Pons (tissue), 1 donor: ENCODE measurements around the gene AZI2.

Experiments
- DNase-seq: peaks from one replicate; pipeline ENCODE4 v3.0.0-alpha.2; 2016; ENCODE audit warnings: low spot score

Gene AZI2, protein sequence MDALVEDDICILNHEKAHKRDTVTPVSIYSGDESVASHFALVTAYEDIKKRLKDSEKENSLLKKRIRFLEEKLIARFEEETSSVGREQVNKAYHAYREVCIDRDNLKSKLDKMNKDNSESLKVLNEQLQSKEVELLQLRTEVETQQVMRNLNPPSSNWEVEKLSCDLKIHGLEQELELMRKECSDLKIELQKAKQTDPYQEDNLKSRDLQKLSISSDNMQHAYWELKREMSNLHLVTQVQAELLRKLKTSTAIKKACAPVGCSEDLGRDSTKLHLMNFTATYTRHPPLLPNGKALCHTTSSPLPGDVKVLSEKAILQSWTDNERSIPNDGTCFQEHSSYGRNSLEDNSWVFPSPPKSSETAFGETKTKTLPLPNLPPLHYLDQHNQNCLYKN

DNA sequence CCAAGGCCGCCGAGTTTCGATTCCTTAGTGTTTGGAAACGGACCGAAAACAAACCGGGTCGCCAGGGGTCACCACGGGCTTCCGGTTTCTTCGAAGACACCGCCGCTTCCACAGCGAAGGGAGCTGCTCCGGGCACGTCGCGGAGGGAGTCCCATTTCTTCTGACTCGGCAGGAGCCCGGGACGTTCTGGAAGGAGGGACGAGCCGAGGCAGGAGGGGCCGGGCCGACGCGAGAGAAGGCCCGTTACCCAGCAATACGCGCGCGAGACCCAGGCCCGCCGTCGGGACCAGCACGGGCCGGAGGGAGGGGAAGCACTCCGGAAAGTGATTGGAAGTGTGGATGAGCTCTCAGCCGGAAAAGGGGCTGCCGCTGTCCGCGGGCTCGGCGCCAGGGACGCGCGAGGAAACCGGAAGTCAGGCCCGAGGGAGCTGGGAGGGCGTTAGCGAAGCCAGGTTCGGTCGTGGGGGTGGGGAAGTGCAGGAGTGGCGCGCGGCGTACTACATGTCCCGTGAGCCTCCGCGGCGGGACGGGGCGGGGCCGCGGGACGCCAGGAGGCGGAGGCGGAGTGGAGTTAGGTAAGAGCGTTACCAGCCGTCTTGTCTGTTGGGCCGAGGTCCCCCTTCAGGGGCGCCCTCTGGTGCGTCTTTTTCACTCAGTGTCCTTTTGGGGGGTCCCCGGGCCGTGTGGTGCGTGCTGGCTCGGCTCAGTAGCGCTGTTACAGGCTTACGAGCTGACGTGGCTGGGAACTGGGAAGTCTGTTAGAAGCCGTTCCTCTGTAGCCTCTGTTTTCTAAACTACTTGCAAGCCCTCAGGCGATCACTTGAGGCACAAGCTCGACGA, at the start of gene AZI2, which contains the start of gene ZCWPW2:
Gene AZI2, minus strand, starts transcription at position 196 of the 840 bp plus-strand sequence. CDS start 8,207 bp downstream, outside the sequence.
Gene ZCWPW2, plus strand, starts transcription at position 93 of the 840 bp plus-strand sequence. CDS start 64,348 bp downstream, outside the sequence.
- peak; percentile 92 for DNase-seq

DNA sequence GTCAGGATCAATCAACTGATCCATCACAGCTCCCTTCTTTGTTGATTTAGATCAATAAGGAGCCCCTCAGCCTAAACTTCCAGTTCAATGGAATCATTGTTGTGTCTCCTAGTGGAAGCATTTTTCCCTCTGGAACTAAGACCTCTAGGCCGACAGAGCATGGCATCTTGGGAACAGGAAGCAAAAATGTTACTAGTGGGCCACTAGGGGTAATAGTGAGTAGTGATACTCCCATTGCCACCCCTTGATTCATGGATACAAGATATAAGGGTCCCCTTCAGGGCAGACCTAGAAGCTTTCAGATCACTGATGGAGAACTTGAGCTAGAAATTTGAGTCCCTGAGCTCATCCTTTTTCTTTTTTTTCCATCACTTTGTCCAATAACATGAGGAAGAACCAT, 40.4 kb upstream of the AZI2 start:
- no peak for DNase-seq

DNA sequence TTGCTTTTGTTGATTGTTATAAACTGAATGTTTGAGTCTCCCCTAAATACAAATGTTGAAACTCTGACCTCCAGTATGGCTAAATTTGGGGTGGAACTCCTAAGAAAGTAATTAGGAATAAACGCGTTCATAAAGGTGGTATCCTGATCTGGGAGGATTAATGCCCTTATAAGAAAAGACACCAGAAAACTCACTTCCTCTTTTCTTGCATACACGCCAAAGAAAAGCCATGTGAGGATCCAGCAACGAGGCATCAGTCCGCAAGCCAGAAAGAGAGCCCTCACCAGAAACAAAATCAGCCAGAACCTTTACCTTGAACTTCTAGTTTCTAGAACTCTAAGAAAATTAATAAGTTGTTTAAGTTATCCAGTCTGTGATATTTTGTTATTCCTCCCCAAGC, 37.4 kb upstream of the AZI2 start:
- no peak for DNase-seq

DNA sequence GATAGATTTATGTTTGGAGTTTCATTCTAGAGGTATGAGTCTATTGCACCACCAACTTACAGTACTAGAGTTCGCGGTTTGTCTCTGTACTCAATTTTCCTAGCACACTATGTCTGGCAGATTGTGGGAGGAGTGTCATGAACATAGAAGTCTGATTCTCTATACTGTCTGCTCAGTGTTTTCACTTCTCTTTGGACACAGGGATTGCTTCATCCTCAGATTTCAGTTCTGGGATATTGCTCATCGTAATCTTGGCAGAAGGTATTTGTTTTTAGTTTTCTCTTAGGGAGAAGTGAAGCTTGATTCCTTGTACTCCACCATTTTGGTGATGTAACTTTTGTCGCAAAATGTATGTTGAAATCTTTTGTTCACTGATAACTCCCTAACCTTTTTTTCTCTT, 27.8 kb upstream of the AZI2 start:
- peak; percentile 7 for DNase-seq

DNA sequence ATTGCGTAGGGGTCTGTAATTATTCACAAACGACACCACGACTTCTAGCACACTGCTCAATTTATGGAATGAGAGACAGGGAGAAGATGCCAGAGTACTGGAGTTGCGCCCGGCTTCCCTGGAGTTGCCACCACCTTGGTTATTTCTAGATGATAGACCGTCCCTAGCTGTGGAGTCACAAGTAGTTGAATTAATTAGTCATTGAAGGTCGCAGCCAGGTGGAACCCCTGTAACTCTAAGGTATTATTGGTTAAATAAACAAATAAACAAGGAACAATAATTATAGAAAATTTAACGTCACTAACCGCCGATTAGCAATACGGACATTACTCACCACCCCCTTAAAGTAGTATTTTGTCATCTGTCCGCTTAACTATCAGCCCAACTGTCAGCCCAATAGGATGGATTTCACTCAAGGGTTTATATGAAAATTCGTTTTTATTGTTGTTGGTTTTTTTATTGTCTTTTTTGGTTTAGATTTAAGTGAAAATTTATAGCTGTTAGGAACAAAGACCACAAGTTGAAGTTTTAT, 911 bp upstream of the AZI2 start:
- no peak for DNase-seq

DNA sequence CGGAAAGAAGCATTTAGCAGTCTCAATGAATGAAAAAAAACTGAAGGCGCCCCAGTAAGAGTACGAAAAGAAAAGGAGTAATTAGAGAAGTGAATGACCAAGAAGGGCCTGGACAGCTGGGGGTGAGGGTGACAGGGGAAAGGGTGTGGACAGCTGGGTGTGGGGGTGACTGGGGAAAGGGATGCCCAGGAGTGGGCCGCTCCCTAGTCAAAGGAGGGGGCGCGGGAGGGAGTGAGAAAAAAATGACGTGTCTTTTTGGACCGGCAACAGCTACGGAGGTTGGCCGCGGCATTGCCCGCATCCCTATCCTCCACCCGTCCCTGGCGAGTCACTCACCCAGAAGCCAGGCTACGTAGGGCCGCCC, 377 bp downstream of the AZI2 start:
- no peak for DNase-seq

DNA sequence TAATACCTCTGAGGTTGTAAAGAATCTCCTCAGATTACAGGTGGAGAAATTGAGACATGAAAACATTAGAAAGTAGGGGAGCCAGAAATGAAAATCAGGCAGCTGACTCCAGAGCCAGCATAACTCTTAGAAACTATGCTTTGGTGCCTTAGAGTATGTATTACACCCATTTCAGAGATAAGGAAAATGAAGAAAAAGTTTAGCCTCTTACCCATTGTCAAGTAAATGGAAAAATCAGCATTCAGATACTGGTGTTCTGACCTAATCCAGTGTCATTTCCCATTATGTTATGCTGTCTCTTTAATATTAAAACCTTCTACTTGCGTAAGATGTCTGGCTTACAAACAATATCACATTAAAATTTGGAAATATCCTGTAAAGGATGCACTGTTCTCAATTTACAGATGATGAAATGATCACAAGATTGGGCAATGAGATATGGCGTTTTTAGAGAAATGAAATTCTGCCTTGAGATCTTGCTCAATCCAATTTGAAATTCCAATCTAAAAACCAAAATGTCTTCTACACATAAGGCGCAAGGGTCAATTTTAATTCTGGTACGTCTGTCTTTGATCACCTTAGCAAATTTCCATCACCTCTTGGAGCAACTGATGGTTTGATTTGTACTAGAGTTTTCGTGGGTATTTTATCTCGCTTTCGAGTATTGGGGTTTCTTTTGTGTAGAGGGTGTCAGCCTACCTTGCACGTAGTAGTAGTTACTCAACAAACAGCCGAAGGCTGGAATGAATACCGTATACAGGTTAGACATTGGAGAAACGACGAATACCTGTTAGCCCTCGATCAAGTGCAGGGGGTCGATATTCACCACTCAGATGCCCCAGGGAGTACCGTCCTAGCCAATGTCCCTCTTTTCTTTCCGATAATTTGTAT, 1.0 kb downstream of the AZI2 start:
- DNase-seq: peak; percentile 22

DNA sequence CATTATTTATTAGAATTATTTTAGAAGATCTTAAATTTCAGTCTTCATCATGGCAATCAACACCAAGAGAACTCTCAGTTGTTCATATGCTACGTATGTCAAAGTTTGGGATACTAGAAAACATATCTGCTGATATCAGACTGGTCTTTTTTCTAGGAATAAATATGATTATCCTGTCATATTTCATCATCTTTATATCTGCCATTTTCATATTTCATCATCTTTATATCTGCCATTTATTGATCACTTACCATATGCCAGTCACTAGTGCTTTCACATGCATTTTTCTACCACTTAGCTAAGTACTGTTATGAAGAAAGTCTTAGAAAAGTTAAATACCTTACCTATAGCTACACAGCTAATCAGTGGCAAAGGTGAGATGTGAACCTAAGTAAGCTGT, 2.9 kb downstream of the AZI2 start:
- DNase-seq: no peak

DNA sequence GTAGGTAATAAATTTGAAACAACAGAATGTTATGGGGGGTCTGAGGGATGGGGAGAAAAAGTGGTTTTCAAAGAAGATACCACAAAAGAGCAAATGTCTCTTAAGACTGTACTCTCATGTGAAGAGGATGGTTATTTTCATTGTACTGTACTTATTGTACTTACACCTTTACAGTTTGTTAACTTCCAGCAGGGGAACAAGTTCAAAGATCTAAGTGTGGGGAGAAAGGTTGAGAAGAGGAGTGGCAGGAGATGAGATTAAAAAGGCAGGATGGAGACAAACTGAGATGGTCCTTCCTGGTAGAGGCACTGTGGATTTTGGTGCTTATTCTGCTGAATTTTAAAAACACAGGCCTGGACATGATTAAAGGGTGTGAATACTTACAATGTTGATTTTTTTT, 5.5 kb downstream of the AZI2 start:
- DNase-seq: no peak

DNA sequence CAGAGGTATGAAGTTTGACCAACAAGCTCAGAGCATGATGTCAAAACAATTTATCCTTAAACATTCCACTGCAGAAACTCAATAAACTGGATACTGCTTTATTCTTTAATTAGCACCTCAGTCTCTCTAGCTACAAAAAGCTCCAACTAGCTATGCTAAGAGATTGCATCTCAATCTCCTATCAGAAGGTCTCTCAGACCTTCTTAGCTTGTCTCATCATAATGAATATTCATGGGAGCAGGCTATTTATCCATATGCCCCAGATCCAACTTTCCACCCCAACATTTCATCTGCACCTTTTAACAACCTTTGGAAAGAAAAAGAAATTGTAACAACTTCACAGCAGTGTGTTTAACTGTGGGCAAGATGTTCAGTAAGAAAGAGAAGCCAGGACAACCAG, 11.4 kb downstream of the AZI2 start:
- DNase-seq: no peak

DNA sequence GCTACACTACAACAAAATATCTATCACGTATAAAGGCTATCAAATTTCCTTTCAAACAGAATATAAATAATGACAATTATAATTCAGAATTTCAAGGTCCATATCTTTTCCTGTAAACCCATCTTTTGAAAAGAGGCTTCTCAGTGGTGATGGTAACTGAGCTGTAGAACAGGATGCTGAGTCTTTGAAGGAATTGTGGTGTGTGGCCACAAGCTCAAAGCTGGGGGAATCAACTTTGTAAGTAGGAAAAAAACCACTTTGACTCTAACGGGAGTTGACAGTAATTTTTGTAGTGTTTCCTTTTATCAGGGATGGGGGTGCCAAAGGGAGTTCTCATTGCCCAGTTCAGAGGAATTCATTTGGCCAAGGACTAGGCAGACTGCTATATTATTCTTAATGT, 13.4 kb downstream of the AZI2 start:
- DNase-seq: no peak

DNA sequence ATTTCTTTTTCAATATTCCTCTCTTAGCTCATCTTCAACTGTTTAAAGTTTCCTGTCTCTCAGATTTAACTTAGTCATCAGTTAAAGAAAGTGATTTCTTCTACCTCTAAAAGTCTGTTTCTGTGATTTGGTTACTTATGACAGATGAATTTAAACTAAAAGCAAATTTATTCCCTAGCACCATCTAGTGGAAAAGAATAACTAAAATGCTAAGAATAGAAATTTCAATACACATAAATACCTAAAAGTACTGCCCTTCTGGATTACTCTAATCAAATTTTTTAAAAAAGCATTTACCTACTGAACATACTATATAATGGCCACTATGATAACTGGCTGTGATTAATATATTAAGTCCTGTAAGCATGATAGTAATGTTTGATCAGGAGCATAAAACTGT, 14.1 kb downstream of the AZI2 start:
- DNase-seq: no peak

DNA sequence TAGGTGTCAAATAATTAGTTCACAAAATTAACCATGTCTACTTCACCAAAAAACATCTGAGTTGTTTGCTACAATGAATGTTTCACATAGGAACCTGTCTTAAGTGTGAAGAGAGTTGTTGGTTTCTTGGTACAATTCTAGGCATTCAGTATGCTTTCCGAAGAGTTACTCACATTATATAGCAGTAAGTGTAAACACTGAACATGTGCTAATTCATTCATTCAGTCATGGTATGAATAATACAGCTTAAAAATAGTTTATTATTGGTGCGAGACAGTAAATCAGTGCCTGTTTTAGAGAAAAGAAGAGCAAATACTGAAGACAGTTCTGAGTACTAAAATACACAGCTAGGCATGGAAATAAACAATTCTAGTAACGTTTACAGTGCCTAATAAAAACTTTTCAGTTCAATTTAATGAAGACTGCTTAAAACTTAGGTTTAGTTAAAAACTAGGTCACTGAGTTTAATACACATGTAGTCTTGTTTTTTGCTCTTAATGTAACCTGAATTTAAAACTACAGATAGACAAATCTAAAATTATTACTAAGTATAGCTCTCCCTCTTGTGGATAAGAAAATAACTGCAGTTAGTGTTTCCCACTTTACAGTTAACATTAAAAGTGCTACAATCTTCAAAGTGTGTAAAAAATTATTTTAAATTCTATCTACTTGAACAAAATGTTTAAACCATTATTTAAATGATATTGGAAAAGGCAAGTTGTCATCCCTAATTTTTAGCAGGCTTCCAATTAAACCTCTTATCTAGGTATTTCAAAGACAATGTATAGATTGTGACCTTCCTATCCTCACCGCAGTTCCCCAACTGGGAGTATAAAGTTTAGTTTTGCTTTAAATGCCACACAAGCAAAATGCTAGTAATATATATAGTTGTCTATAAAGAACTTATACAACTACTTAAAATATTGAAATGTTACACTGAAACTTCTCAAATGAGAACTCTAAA, 20.2 kb downstream of the AZI2 start:
- DNase-seq: peak; percentile 48

DNA sequence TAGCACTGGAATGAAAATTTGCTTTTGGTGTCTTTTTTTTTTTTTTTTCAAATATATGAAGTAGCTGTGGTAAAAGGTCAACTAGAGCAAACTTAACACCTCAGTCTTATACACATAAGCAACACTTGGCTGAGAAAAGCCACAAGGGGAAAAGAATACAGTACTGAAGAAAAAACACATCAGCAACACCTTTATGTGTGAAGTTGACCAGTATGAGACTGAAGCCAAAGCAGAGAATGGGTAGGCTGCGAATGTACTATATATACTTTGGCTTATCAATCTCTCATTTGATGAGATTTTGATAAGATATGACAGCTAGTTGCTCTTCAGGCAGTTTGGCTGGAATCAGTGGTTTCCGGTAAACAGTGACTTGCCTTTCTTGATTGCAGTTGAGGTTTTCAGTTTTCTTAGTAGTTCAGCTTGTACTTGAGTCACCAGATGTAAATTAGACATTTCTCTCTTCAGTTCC, 22.1 kb downstream of the AZI2 start:
- no peak for DNase-seq

DNA sequence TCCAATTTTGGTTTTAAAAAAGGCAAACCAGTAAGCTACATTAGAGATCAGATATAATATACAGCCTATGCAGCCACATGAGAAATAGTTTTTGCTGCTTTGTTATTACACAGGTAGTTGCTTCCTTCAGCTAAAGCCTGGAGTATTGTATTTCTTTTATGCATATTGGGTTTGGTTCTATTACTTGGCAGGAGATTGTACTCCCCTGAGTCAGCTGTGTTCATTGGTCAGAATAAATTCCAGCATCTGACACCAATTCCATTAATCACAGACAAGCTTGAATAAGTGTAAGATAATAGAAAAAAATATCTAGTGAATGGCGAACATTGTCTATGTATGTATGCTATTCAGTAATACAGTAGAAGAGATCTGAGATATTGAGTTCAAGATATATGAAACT, 26.2 kb downstream of the AZI2 start:
- no peak for DNase-seq

DNA sequence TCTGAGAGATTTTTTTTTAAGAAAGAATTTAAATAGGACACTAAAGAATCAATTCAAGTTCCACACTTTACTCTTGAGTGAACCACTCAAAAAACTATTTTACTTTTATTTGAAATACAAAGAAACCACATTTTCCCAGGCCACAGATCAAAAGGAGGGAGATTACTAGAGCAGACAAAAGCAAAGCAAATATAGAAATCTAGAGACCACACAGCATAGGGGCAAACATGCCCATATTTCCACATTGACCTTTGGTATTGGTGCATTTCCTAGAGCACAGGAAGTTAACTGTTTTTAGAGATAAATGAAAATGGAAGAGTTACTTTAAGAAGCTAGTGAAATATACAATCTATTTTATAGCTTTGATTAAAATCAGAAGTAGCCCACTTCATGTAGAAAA, 27.6 kb downstream of the AZI2 start:
- no peak for DNase-seq

DNA sequence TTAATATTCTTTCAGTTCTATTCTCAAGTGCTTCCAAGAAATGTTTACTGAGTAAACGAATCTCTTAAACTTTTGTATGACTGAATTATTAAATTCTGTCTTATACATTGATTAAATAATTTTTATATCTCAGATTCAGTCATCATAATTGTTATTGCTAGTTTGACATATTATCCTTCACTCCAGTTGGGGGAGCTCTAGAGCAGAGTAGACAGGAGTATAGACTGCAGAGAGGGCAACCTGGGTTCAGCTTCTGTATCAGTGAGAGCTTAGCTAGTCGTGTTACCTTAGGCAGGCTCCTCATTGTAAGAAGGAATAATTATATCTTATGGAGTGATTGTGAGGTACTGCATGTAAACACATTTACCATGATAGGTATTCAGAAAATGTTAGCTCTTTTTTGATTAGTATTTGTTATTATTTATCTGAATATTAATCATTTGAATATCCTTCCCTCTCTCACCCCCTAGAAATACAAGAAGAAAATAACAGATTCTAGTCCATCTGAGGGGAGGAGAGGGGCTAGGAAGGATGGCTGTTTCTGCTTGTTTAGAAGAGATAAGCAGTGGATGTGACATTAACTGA, 31.1 kb downstream of the AZI2 start:
- DNase-seq: peak; percentile 53

DNA sequence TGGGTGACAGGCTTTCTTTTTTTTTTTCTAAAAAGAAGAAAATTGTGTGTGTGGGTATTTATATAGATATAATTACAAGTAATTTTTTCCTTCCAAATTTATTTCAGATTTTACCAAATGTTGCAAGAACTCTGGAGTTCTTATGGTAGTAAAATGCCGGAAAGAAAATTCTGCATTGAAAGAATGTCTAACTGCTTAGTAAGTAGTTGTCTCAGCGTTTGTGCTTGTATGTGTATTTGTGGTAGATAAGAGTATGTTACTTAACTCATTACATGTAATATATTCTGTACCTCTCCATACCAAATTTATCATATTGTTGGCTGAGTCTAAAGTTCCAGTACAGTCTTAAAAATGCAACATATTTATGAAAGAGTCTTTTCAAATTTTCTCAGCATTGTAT, 32.4 kb downstream of the AZI2 start:
- DNase-seq: no peak

DNA sequence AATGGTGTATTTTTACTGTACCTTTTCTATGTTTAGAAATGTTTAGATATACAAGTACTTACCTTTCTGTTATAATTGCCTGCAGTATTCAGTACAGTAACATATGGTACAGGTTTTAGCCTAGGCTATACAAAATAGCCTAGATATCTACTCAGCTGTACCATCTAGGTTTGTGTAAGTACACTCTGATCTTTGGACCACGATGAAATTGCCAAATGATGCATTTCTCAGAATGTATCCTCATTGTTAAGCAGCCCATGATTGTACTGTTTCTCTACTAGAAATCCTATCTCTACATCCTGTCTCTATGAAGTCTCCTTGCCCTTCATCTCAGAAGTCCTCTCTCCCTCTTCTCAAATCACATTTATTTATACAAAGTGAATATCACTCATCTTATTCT, 32.9 kb downstream of the AZI2 start:
- no peak for DNase-seq

DNA sequence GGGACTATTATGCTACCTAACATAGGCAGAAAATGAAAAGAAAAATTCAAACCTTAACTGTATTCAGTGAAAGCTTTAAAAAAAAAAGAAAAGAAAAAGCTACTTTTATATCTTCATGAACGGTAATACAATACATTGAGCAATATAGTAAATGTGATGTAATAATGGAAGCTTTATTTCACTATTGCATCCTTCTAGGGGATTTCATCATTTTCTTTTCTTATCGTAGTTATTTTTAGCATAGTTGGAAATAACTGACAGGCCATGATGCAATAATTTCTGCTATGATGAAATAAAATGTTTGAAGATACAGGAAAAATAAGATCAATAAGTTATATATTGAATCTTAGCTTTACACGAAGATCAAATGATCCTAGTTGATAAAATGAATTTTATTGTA, 40.4 kb downstream of the AZI2 start:
- no peak for DNase-seq
